GM21423 (cell line): ENCODE measurements around the gene MVP.
"Not testable (repeated sequence)": the region's sequence is repeated elsewhere in the genome, so short reads cannot be mapped to it uniquely, and the experiment has no call there.

Experiments used
- ATAC-seq: cut with Tn5 transposase; IDR thresholded peaks from one replicate; pipeline ENCODE4 v1.9.1; 2021; ENCODE audit warnings: mild to moderate bottlenecking, moderate library complexity; ENCODE audit not compliant: unreplicated experiment

MVP gene

DNA sequence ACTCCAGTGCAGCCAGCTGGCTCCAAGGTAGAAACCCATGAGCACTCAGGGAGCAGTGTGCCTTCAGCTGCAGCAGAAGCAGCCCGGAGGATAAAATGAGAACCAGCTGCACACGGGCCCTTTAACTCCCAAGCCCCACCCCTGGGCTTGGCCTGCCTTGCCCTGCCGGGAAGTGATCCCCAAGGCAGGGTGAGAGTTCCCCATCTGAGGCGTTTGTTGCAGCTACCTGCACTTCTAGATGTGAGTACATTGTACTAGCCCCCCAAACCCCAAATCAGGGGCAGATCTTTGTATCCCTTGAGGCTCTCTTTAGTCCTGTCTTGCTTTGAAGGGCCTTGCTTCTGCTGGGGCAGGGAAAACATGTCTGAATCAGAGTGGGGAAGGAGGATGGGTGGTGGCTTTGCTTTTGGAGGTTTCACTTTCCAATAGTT is at the start of gene MVP:
MVP (plus strand) TSS at position 192 of the 431 bp plus-strand sequence. CDS start 10,088 bp downstream, outside the sequence.
- ATAC-seq: no peak

DNA sequence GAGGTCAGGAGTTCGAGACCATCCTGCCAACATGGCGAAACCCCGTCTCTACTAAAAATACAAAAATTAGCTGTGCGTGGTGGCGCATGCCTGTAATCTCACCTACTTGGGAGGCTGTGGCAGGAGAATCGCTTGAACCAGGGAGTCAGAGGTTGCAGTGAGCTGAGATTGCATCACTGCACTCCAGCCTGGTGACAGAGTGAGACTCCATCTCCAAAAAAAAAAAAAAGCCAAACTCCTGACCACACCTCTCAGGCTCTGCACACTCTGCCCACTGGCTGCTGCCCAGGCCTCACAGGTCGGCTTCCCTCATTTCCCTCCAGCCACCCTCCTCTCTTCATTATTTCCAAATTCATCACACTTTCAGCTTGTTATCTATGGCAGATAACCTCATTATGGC is 47.9 kb upstream of the MVP start:
- not testable (repeated sequence) for ATAC-seq

DNA sequence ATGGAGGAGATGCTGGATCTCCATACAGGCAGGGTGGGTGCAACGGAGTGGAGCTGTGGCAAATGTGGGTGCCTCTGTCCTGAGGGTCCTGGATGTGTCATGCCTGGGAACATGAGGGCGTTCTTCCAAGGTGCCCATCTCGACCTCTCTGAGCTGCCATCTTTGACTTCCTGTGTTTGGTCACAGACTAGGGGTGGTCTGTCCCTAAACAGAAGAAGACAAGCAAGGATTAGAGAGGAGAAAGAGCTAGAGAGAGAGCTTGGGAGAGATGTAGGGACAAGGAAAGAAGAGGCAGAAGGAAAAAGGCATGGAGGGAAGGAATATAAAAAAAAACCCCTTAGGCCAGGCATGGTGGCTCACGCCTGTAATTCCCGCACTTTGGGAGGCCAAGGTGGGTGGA is 45.5 kb upstream of the MVP start:
- no peak for ATAC-seq

DNA sequence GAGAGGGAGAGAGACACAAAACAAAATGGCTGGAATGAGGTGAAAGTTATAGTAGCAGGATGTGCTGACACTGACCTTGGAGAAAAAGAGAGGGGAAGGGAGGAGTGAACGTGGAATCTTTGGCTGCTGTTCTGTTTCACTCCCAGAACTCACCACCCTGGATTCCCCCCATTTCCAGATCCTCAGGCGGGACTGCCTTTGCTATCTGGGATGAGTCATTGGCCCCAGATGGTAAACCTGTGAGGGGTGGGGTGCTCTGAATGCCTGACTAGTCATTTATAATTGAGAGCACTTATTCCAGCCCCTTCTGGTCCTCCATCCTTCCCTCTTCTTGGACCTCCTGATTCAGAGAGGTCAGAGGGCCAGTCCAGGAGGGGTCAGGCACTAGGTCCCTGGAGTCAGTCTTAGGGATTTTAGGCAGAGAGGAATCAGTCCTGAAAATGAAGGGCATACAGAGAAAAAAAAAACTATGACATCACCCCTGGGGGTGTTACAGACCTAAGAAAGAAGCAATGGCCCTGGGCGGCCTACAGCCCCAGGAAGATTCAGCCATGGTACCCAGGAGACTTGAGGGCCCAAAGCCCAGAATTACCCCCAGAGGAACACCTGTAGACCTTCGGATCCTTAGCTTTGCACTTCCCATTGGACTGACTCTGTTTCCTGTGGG is 44.4 kb upstream of the MVP start:
- no peak for ATAC-seq

DNA sequence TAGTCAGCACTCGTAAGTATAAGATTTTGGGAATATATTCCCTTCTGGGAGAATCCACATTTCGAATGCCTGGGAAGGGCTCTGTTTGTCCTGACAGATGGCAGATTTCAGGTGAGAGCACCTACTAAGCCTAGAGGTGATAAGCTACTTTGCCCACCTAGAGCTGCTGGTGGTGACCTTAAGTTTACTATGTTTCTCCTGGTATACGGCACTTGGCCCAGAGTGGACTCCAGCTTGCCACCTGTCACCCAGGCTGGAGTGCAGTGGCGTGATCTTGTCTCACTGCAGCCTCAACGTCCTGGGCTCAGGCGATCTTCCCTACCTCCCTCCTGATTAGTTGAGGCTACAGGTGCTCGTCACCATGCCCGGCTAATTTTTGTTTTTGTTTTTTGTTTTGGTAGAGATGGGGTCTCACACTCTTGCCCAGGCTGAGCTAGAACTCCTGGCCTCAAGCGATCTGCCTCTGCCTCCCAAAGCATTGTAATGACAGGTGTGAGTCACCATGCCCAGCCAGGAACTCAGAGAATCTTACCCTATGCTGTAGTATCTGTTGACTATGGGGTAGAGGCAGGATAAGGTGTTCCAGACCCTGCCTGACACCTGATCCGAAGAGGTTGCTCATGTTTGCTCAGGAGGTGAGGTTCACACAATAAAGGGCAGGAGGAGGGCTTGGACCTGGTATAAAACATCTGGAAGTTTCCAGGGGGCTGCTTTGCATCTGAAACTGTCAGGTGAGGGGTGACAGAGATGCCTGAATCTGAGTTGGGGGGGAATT is 42.5 kb upstream of the MVP start, which contains the start of gene ZG16:
ZG16 (plus strand) TSS at position 681 of the 775 bp plus-strand sequence. CDS start 1,011 bp downstream, outside the sequence.
- no peak for ATAC-seq

DNA sequence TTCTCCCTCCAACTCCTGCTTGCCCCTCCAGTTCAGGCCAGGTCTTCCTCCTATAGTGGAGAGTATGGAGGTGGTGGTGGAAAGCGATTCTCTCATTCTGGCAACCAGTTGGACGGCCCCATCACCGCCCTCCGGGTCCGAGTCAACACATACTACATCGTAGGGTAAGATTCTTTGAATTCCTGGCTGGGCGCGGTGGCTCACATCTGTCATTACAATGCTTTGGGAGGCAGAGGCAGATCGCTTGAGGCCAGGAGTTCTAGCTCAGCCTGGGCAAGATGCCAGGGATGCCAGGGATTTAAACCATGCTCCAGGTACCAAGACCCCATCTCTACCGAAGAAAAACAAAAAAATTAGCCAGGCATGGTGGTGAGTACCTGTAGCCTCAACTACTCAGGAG is 40.8 kb upstream of the MVP start:
- no peak for ATAC-seq

DNA sequence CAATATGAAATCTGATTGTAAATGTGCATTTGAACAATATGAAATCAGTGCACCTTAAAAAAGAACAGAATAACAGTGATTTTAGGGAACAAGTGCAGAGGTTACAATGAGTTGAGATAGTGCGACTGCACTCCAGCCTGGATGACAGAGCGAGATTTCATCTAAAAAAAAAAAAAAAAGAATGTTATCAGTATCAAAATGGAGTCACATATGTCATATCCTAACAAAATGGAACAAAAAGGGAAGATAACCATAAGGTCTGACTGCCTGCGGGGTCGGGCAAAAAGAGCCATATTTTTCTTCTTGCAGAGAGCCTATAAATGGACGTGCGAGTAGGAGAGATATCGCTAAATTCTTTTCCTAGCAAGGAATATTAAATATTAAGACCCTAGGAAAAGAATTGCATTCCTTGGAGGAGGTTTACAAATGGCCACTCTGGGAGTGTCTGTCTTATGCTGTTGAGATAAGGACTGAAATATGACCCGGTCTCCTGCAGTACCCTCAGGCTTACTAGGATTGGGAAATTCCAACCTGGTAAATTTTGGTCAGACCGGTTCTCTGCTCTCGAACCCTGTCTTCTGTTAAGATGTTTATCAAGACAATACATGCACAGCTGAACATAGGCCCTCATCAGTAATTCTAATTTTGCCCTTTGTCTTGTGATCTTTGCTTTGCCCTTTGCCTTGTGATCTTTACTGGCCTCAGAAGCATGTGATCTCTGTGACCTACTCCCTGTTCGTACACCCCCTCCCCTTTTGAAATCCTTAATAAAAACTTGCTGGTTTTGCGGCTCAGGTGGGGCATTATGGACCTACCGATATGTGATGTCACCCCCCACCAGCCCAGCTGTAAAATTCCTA is 36.9 kb upstream of the MVP start:
- ATAC-seq: not testable (repeated sequence)

DNA sequence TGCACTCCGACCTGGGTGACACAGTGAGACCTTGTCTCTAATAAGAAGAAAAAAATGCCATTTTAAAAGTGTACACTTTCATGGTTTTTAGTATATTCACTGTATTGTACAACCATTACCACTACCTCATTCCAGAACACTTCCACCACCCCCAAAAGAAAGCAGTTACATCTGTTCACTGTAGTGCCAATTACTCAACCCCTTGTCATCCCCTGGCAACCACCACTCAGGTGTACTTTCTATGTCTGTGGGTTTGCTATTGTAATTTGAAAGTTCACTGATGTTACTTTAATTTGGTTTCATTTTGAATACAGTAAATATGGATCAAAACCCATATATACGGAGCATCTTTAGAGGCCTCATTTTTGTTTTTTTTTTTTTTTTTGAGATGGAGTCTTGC is 36.1 kb upstream of the MVP start:
- no peak for ATAC-seq

DNA sequence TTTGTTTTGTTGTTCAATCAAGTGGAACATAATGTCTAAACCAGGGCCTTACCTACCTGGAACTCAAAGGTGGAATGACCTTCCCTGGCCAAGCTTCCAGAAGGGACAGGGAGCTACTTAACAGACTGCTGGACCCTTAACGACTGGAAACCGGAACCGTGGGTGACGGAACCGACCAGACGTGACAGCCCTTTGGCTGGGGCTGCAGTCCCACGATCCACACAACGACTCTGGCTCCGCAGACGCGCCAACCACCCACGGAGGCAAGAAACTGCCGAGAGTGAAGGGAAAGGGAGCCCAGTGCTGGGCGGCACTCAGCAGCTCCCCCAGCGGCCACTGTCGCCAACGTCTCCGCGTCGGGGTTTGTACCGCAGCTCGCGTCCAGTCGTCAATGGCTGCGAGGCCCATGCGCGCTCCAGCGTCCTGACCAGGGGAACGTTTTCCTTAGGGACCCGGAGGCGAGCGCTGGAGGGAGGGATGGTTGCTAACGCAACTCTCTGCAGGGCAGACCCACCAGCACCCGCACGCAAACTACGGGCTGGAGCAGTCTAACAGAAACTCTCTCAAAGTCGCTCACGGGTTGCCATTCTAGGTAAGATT is 35.3 kb upstream of the MVP start:
- no peak for ATAC-seq

DNA sequence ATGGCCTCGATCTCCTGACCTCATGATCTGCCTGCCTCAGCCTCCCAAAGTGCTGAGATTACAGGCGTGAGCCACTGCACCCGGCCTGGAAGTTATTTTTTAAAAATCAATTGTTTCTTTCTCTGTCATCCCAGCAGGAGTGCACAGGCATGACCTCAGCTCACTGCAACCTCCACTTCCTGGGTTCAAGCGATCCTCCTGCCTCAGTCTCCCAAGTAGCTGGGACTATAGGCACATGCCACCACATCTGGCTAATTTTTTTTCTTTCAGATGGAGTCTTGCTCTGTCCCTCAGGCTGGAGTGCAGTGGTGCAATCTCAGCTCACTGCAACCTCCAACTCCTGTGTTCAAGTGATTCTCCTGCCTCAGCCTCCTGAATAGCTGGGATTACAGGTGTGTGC is 33.1 kb upstream of the MVP start:
- not testable (repeated sequence) for ATAC-seq

DNA sequence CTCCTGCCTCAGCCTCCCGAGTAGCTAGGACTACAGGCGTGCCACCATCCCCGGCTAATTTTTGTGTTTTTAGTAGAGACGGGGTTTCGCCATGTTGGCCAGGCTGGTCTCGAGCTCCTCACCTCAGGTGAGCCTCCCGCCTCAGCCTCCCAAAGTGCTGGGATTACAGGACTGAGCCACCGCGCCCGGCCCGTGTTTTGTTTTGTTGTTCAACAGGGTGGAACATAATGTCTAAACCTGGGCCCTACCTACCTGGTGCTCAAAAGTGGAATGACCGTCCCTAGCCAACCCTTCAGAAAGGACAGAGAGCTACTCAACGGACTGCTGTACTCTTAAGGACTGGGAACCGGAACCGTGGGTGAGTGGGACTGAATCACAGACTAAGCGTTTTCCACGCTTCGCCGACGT is 30.5 kb upstream of the MVP start:
- no peak for ATAC-seq

DNA sequence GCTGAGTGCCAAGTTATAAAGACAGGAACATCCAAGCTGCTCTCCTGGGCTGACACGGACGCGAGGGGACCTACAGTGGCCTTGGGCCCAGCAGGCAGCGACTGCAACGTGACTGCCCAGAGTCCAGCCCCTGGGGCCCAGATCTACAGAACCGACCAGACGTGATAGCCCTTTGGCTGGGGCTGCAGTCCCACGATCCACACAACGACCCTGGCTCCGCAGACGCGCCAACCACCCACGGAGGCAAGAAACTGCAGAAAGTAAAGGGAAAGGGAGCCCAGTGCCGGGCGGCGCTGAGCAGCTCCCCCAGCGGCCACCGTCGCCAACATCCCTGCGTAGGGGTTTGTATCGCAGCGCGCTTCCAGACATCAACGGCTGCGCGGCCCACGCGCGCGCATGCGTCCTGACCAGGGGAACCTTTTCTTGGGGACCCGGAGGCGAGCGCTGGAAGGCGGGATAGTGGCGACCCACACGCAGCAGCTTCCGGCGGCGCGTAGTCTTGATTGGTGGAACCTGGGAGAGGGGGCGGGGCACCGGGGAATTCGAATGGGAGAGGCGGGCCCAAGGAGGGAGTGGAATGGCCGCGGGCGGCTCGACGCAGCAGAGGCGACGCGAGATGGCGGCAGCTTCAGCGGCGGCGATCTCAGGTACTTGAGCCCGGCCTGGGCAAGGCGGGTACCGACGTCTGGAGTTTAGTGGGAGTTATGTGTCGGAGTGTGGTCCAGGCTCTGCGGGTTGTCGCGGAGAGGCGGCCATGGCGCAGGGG is 29.9 kb upstream of the MVP start, which contains the start of gene KIF22:
KIF22 (plus strand) TSS at position 569 of the 766 bp plus-strand sequence; CDS start at position 578, 9 bp downstream.
- peak; percentile 90 for ATAC-seq

DNA sequence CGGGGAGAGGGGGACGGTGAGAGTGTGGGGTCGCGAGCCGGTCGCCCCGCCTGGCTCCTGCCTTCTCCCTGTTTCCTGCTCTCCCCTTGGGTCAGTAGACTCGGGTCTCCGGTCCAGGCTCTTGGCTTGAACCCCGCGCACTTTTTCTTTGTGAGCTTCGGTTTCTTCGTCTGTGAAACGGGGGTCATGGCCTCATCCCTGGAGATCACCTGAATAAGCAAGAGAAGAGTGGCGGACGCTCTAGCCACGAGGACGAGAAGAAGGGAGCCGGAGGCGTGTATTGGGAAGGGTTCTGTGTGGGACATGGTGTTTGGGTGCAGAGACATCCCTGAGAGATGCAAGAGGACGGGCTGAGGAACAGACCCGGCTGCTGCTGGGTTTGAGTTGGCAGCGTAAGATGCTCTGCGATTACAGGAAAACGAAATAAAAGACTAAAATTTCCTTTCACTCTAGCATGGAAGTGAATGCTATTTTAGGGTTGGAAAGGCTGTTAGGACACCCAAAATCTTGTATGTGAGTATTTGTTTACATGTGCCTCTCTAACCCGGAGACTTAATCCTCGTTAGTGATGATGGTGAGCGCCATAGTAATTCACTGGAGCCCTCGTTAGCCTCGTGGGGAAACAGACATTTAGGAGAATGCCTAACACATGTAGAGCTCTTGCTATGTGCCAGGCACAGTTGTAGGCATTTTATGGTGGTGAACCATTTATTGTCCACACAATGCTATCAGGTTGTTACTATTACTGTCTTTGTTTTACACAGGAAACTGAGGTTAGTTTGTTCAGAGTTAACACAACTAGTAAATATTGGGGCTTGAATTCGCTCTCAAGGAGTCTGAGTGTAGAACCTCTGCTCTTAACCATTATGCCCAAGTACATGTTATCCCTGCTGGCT is 29.1 kb upstream of the MVP start:
- ATAC-seq: no peak

DNA sequence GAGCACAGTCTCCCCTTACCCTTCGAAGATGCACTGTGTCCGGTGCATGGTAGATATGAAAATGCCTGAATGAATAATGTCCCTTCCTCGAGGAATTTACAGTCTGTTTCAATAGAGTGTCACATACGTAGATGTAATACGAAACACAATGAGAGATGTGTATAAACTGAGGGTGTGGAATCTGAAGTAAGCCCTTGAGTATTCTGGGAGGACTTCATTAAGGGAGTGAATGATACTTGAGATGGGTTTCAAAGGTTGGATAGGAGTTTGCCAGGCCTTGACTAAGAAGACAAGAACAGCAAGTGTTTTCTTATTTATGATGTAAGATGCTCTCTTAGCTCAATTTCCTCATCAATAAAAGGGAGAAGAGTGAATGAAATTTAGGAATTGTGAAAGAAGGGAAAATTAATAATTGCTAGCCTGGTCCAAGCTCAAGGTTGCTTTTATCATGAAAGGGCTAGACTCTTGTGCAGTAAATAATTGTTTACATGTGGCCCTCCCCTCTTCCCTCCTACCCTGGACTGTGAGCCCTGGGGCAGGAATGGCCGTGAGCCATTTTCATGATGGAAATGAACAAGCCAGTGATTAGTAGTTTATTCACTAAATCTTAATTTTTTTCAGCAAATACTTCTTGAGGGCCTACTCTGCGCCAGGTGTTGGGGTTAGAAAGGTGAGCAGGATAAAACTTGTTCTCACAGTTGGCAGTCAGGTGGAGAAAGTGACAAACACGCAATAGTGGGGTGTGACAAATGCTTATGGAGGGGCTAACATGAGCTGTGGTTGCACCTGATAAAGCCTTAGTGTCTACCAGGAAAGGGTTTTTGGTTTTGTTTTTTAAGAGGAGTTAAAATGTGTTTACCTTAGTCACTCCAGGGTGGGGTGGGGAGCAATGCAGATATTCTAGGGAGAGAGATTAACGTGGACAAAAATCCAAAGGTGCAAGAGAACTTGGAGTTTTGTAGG is 28.1 kb upstream of the MVP start:
- ATAC-seq: no peak

DNA sequence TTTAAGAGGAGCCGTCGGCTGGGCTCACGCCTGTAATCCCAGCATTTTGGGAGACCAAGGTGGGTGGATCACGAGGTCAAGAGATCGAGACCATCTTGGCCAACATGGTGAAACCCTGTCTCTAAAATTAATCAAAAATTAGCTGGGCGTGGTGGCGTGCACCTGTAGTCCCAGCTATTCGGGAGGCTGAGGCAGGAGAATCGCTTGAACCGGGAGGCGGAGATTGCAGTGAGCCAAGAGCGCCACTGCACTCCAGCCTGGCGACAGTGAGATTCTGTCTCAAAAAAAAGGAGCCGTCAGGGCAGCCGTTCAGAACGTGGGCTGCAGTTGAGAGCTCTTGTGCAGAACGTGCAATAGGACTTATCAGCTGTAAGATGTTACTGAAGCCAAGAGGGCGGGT is 27.1 kb upstream of the MVP start:
- not testable (repeated sequence) for ATAC-seq

DNA sequence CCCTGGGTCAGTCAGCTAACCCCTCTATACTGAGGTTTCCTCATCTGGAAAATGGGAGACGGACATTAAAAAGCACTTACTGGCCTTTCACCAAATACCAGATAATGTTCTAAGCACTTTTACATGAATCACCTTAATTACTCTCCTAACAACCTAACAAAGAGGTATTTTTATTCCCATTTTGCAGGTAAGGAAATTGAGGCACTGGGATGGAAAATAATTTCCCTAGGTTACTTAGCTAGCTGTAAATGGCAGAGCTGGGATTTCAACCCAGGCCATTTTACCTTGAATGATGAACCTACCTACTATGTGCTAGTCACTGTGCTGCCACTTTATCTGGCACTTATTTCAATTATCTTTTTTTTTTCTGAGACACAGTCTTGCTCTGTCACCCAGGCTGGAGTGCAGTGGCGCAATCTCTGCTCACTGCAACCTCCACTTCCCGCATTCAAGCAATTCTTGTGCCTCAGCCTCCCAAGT is 26.0 kb upstream of the MVP start:
- ATAC-seq: no peak

DNA sequence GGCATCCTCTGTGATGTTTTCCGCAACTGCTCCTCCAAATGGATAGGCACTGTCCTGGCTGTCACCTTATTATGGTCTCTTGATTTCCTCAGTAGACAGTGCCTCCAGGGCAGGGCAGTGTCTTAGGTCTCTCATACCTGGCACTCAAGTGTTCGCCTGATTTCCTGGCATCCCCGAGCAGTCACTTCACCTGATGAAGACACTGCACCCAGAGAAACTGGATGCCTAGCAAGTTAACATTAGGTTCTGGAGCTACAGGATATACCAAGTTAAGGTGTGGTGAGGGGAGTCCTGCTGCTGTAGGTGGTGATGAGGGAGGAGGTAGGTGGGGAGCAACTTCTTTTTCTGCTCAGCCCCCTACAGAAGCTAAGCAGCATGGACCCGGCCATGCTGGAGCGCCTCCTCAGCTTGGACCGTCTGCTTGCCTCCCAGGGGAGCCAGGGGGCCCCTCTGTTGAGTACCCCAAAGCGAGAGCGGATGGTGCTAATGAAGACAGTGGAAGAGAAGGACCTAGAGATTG is 17.8 kb upstream of the MVP start:
- no peak for ATAC-seq
